SK-N-SH (cell line): ENCODE results near the gene PUDP. TPM values are rescaled to one million over a fixed set of nuclear protein-coding genes. Genes with fewer than 3 reads are reported as not detected.
"Not testable (repeated sequence)": the region's sequence is repeated elsewhere in the genome, so short reads cannot be mapped to it uniquely, and the experiment has no call there.

ENCODE experiments used
- CTCF ChIA-PET: fragments of 300-600, 350-600 bp; formaldehyde crosslinking; extraction: SDS; loops from one replicate; lab custom pipeline; 2021; lab: Yijun Ruan, JAX
- POLR2A ChIA-PET: fragments of 350-600 bp; sonication (Branson Sonifier 250); formaldehyde crosslinking; extraction: SDS; loops from one replicate; lab custom pipeline; 2020; ENCODE audit warnings: antibody characterized with exemption, inconsistent platforms; lab: Yijun Ruan, JAX
- DNase-seq: peaks from one replicate; pipeline ENCODE4 v3.0.0; 2012
- H2AFZ ChIP-seq: fragments of 200-600 bp; sonication (generic); 2 replicates; pipeline ENCODE4 v1.8.1; 2016; ENCODE audit warnings: antibody characterized with exemption, mild to moderate bottlenecking, low read depth
- H3F3A ChIP-seq: fragments of 200-600 bp; sonication (generic); replicated peaks from 2 replicates; pipeline ENCODE3; 2016; ENCODE audit warnings: antibody characterized with exemption, mild to moderate bottlenecking; ENCODE audit not compliant: insufficient read depth
- H3K27ac ChIP-seq, 2 experiments: fragments of 200-500 bp in 1 of 2; fragments of 200-600 bp in 1 of 2; sonication (Bioruptor generic) in 1 of 2; sonication (generic), shearing (Covaris generic) in 1 of 2; 2 replicates each; pipeline versions ENCODE4 v1.5.1 to v1.6.1; 2014 to 2016; ENCODE audit warnings: low read depth in 2 of 2, inconsistent platforms in 1 of 2, low read length in 1 of 2, mild to moderate bottlenecking in 1 of 2, mixed read lengths in 1 of 2
- H3K27me3 ChIP-seq: fragments of 200-600 bp; sonication (generic), shearing (Covaris generic); 2 replicates; pipeline ENCODE4 v1.6.1; 2016; ENCODE audit warnings: mixed run types; ENCODE audit not compliant: insufficient read depth
- H3K36me3 ChIP-seq, 2 experiments: fragments of 200-500 bp in 1 of 2; fragments of 200-600 bp in 1 of 2; sonication (Bioruptor generic) in 1 of 2; sonication (generic) in 1 of 2; replicated peaks in 1 of 2; 2 replicates each; pipeline versions ENCODE3 to v1.5.1; 2014 to 2016; ENCODE audit warnings: low read length in 1 of 2, mild to moderate bottlenecking in 1 of 2; ENCODE audit not compliant: insufficient read depth in 2 of 2, control insufficient read depth in 1 of 2
- H3K4me1 ChIP-seq, 2 experiments: fragments of 200-500 bp in 1 of 2; fragments of 200-600 bp in 1 of 2; sonication (Bioruptor generic) in 1 of 2; sonication (generic), shearing (Covaris generic) in 1 of 2; 2 replicates each; pipeline versions ENCODE4 v1.5.1 to v1.6.1; 2014 to 2016; ENCODE audit warnings: low read depth in 1 of 2, low read length in 1 of 2, mixed run types in 1 of 2; ENCODE audit not compliant: insufficient read depth in 2 of 2, control insufficient read depth in 1 of 2
- H3K4me2 ChIP-seq: fragments of 200-600 bp; sonication (generic), shearing (Covaris generic); 2 replicates; pipeline ENCODE4 v1.6.1; 2017; ENCODE audit warnings: mixed run types
- H3K4me3 ChIP-seq, 2 experiments: fragments of 200-500 bp in 1 of 2; fragments of 200-600 bp in 1 of 2; sonication (Bioruptor generic) in 1 of 2; sonication (generic), shearing (Covaris generic) in 1 of 2; 2 replicates each; pipeline versions ENCODE4 v1.5.1 to v1.8.1; 2014 to 2016; ENCODE audit warnings: low read depth in 2 of 2, inconsistent platforms in 1 of 2, low read length in 1 of 2, mild to moderate bottlenecking in 1 of 2, mixed read lengths in 1 of 2, moderate library complexity in 1 of 2
- H3K79me2 ChIP-seq: fragments of 200-600 bp; sonication (generic); 2 replicates; pipeline ENCODE4 v1.8.1; 2017; ENCODE audit warnings: mild to moderate bottlenecking; ENCODE audit not compliant: insufficient read depth
- H3K9ac ChIP-seq: fragments of 200-600 bp; sonication (generic); 2 replicates; pipeline ENCODE4 v1.6.1; 2017; ENCODE audit warnings: mixed run types
- H3K9me2 ChIP-seq: fragments of 200-600 bp; sonication (generic); 2 replicates; pipeline ENCODE4 v1.6.1; 2017; ENCODE audit warnings: mixed run types
- H3K9me3 ChIP-seq: fragments of 200-600 bp; sonication (generic); 2 replicates; pipeline ENCODE4 v1.6.1; 2017; ENCODE audit warnings: mixed run types, mild to moderate bottlenecking, moderate library complexity
- H4K20me1 ChIP-seq: fragments of 200-600 bp; sonication (generic); 2 replicates; pipeline ENCODE4 v1.6.1; 2017; ENCODE audit warnings: mild to moderate bottlenecking, mixed run types; ENCODE audit not compliant: insufficient read depth
- CHD2 ChIP-seq: fragments of 150-350 bp; IDR thresholded peaks from 2 replicates; pipeline ENCODE4 v1.6.1; 2018; ENCODE audit warnings: low read length; ENCODE audit not compliant: partially characterized antibody
- FOXM1 ChIP-seq: IDR thresholded peaks from 2 replicates; pipeline ENCODE4 v1.4.0; 2012; ENCODE audit warnings: low read depth, mild to moderate bottlenecking
- MEF2A ChIP-seq: IDR thresholded peaks from 2 replicates; pipeline ENCODE4 v1.4.0; 2012; ENCODE audit warnings: low read depth, borderline replicate concordance
- NFIC ChIP-seq: IDR thresholded peaks from 2 replicates; pipeline ENCODE4 v1.4.0; 2012; ENCODE audit warnings: borderline replicate concordance
- RFX5 ChIP-seq: IDR thresholded peaks from 2 replicates; pipeline ENCODE4 v1.6.1; 2012; ENCODE audit warnings: mild to moderate bottlenecking, improper control_type of control experiment, low read length
- TAF1 ChIP-seq: IDR thresholded peaks from 2 replicates; pipeline ENCODE4 v1.6.1; 2012; ENCODE audit warnings: low read depth, mild to moderate bottlenecking, low read length, moderate library complexity, borderline replicate concordance
- TCF12 ChIP-seq: IDR thresholded peaks from 2 replicates; pipeline ENCODE4 v1.4.0; 2012
- YY1 ChIP-seq: IDR thresholded peaks from 2 replicates; pipeline ENCODE4 v1.4.0; 2012; ENCODE audit warnings: low read depth, mild to moderate bottlenecking
- WGBS: methylation state at CpG from one replicate; pipeline ENCODE4 v1.1.6; 2017; ENCODE audit warnings: low lambda C conversion rate; 5-methylcytosine and 5-hydroxymethylcytosine counted together
- polyA plus RNA-seq, 3 experiments: library from polyadenylated mRNA; depleted of rRNA; stranded (reverse); fragments of >200 nt; gene quantifications; 2 replicates each; pipeline ENCODE4 v1.2.3, GENCODE V29; 2012

PUDP gene
- polyA plus RNA-seq, 1 of the 3 experiments (the other 2 are of a cell fraction), result 23.0 TPM

- no peak overlapping the region for H3K9ac ChIP-seq
- no peaks in the 10 kb centered on the region for H3K9me3 ChIP-seq
- H3K4me2 ChIP-seq, result no peak overlapping the region
- no peak overlapping the region for H2AFZ ChIP-seq
- 94% methylated on average over 7 of the region's 7 CpGs for WGBS
- ChIA-PET POLR2A (no interaction called here), CTCF (no interaction called here)
- no peaks in the 10 kb centered on the region for H3K27me3 ChIP-seq
- H3F3A ChIP-seq, result no peaks in the 10 kb centered on the region
- peaks cover 22% of the 10 kb centered on the region; the same call in 1 of the 2 replicates for H3K79me2 ChIP-seq
- no peak overlapping the region for H3K27ac ChIP-seq
- peaks cover 9 to 32% of the 10 kb centered on the region in 2 experiments for H3K36me3 ChIP-seq
- H4K20me1 ChIP-seq, result no peaks in the 10 kb centered on the region
- H3K9me2 ChIP-seq, result no peaks in the 10 kb centered on the region
- TF ChIP-seq CHD2 (no peak), YY1 (no peak), MEF2A (no peak), TCF12 (no peak)
- no peak for DNase-seq
- peaks cover 0 to 4% of the 10 kb centered on the region in 2 experiments; a peak in 1 of 4 replicates for H3K4me1 ChIP-seq
- H3K4me3 ChIP-seq, result no peak overlapping the region
Measured at GRCh38 chrX:7100022-7100421, 47.9 kb downstream of the PUDP start.

GRCh38 chrX:7095657-7096056 is 52.3 kb downstream of the PUDP start:
- H3K9me3 ChIP-seq, POLR2A ChIA-PET: not testable (repeated sequence)

GRCh38 chrX:7093305-7093704 is 54.6 kb downstream of the PUDP start:
- H3K27me3 ChIP-seq, result no peaks in the 10 kb centered on the region
- peaks cover 0 to 2% of the 10 kb centered on the region in 2 experiments for H3K36me3 ChIP-seq
- H4K20me1 ChIP-seq, result peaks cover 19% of the 10 kb centered on the region; the same call in 1 of the 2 replicates
- POLR2A ChIA-PET, result no interaction called here
- 90% methylated on average over 6 of the region's 6 CpGs for WGBS
- DNase-seq, result no peak
- no peak overlapping the region for H3K9ac ChIP-seq
- no peaks in the 10 kb centered on the region for H3K9me3 ChIP-seq
- no peak overlapping the region for H2AFZ ChIP-seq
- CTCF ChIA-PET, result no interaction called here
- TF ChIP-seq FOXM1 (no peak), RFX5 (no peak), TAF1 (no peak), NFIC (no peak)
- H3F3A ChIP-seq, result no peaks in the 10 kb centered on the region
- H3K4me3 ChIP-seq, result no peak overlapping the region
- no peaks in the 10 kb centered on the region for H3K4me1 ChIP-seq
- no peaks in the 10 kb centered on the region for H3K9me2 ChIP-seq
- H3K27ac ChIP-seq, result no peak overlapping the region
- peaks cover 5% of the 10 kb centered on the region; the same call in 1 of the 2 replicates for H3K79me2 ChIP-seq
- H3K4me2 ChIP-seq, result no peak overlapping the region

More at GRCh38 chrX:7095657-7096056, 52.3 kb downstream of the PUDP start:
- H3K9me2 ChIP-seq, H3K36me3 ChIP-seq, H3K9ac ChIP-seq, H3F3A ChIP-seq, H2AFZ ChIP-seq, H3K4me3 ChIP-seq, H3K27ac ChIP-seq, H3K27me3 ChIP-seq, DNase-seq, H3K4me2 ChIP-seq, H3K4me1 ChIP-seq, H3K79me2 ChIP-seq, CTCF ChIA-PET, H4K20me1 ChIP-seq: not testable (repeated sequence)
- WGBS, result 100% methylated on average over 2 of the region's 2 CpGs
